Measurements from ENCODE around the gene HS6ST3.

GRCh38 chr13:96308568-96308967 lies 218.7 kb downstream of the HS6ST3 start:
- TF ChIP-seq POLR2A (IDR thresholded peaks at IDR 0.05; ENCODE audit: low read length): no peak
- no peak for TF ChIP-seq GATA1 (IDR thresholded peaks at IDR 0.05; ENCODE audit: low read depth, low read length)
